NCI-H2107 (cell line): ENCODE results near the gene RAB11A.

ENCODE experiments used
- DNase-seq: peaks from one replicate; lab custom pipeline; 2025; lab: John Stamatoyannopoulos, UW

The RAB11A gene

DNA sequence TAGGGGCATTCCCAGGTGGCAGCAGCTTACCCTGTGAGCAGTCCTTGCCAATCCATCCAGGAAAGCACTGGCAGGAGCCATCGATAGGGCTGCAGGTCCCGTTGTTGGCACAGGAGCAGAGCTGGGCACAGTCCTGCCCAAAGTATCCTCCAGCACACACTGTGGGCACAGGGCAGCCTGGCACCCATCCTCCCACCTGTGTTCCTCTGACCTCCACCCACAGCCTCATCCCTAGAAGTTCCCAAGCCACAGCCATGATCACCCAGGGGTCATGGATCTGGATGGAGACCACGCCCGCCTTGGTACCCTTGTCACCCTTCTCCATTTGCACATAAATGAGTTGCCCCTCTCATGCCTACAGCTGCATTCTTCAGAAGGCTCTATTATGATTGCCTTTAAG, 48.6 kb downstream of the RAB11A start:
- no peak for DNase-seq

- DNase-seq, result no peak
Observed at GRCh38 chr15:65918357-65918920, 49.1 kb downstream of the RAB11A start.

DNA sequence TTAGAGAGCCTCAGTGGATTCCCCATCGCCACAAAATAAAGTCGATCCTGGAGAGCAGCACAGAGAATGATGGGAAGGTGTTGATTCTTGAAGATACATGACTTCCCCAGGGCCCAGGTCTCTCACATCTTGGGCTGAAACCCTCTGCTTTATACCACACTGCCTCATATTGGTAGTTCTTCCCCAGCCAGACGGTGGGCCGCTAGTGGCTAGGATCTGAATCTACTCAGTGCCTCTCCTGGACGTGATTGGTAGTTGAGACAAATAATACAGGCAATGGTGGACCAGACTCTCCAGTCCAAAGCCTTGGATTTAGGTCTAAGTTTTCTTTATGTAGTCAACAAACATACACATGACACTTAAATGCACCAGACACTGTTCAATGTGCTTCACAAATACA, 49.7 kb downstream of the RAB11A start:
- DNase-seq, result no peak

DNA sequence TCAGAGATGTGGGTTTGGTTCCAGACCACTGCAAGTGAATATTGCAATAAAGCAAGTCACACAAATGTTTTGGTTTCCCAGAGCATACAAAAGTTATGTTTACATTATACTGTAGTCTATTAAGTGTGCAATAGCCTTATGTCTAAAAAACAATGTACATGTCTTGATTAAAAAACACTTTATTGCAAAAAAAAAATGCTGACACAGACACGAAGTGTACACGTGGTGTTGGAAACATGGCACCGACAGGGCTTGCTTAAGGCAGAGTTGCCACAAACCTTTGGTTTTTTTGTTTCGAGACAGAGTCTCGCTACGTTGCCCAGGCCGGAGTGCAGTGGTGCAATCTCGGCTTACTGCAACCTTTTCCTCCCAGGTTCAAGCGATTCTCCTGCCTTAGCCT, 50.1 kb downstream of the RAB11A start:
- DNase-seq, result no peak

DNA sequence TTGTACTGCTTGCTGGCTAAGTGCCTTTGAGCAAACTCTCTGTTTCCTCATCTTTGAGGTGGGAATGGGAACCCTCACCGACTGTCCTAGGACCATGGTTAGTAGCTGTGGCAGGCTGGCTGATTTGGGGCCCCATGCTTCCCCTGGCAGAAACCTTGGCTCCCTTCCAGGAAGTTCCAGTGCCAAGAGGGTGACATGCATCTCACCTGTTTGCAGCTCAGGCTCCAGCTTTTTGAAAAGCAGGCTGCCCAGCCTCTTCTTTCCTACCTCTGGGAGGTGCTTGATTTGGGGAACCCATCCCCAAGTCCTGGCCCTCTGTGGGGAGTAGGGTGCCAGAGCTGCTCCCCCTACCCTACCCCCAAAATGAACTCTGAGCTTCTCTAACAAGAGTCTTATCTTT, 50.8 kb downstream of the RAB11A start:
- no peak for DNase-seq

DNA sequence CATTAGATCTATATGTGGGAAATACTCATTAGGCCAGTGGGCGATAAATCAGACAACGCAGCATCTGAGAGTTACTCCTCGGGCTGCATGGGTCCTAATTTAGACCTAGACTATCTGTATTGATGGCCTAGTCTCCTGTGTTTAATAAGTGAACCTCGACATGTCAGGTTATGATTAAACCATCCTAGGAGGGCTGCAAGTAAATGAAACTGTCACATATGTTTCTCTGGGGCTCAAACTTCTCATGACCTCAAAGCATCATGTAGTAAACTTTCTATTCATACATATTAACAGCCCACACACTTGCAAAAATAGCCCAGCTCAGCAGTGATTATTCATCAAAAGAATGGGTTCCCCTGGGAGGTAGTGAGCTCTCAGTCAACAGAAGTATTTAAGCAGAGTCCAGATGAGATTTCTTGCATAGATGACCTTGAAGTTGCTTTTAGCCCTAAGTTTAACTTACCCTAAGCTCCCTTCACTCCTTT, 51.6 kb downstream of the RAB11A start:
- no peak for DNase-seq

DNA sequence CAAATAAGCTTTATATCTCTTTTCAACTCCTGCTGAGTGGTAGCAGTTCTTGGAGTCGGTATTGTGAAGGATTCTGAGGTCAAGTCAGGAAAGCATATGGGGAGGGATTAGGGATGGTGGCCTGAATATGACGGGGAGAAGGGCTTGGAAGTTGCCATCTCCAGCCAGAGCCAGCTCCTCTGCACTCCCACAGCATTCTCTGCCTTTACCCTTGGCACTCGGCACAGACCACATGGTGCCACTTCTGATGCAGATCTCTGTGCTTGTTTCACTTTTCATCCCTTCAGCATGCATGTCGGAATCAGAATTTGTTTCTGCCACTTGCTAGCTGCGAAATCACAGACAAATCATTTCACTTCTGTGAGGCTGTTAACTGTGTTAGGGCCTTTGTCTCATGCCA, 52.5 kb downstream of the RAB11A start:
- no peak for DNase-seq

- no peak for DNase-seq
Observed at GRCh38 chr15:65922621-65923020, 53.3 kb downstream of the RAB11A start.

GRCh38 chr15:65923264-65923663, 54.0 kb downstream of the RAB11A start:
- DNase-seq, result no peak

- no peak for DNase-seq
Observed at GRCh38 chr15:65924004-65924403, 54.7 kb downstream of the RAB11A start.

GRCh38 chr15:65925338-65925737, 56.0 kb downstream of the RAB11A start:
- DNase-seq, result no peak

DNA sequence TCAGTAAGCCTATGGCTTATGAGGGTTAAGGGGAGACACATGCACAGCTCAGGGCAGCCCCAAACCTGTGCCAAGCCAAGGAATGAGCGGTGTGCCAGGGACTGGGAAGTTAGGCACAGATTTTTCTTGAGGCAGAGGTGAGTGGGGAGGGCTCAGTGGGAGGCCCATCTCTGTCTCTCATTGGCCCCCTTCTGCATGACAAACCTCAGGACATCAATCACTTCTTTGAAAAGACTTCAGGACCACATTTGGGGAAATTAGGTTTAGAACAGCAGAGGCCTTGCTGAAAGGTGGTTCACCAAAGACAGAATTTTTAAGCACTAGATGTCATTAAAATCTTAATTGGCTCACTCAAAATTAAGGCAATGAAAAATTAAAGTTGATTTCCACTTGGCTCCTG, 57.2 kb downstream of the RAB11A start:
- no peak for DNase-seq

DNA sequence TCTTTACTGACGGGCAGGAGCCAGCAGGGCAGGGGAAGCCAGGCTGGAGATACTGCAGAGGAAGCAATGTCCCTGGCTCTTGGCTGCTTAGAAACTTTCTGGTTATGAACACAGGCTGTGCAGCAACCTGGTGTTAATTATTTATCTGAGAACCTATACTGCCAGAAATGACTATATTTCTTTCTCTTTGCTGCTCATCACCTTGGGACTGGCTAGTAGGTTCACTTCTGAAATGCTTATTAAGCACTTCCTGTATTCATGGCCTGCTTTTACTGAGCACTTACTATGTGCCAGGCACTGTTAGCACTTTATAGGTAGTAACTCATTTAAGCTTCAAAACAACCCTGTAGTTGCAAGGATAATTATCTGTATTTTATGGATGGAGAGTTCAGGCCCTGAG, 57.6 kb downstream of the RAB11A start:
- DNase-seq, result no peak

DNA sequence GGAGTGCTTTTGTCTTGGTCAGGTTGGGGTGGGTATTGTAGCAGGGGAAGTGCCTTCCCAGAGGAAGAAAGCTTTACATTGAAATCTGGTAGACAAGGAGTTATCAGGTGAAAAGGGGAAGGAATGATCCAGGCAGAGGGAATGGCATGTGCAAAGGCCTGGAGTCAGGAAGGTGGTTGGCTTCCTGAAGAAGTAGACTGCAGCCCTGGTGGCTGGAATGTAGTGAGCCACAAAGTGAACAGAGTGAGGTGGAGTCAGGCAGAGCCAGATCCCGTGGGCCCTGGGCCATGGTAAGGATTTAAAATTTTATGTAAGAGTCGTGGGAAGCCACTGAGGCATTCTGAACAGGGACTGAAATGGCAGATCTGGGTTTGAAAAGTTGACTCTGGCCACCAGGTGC, 58.3 kb downstream of the RAB11A start:
- no peak for DNase-seq

GRCh38 chr15:65929573-65929972, 60.3 kb downstream of the RAB11A start:
- no peak for DNase-seq

DNA sequence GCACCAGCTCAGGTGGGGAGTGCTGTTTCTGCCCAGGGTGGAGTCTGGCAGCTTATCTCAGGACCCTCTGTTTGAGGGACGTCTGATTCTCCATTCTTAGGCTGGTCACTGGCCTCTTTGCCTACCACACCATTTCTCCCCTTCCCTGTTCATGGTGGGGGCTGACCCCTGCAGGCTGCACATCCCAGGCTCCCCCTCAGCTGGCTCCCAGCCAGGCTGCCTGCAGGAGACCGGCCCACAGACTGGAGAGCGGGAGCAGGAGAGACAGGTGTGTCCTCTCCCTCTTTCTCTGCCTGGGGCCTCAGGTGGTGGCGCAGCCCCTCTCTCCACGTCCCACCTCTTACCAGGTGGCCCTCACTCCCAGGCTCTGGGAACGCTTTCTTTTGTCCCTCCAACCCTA, 60.8 kb downstream of the RAB11A start:
- no peak for DNase-seq

GRCh38 chr15:65931221-65931620, 61.9 kb downstream of the RAB11A start:
- no peak for DNase-seq

DNA sequence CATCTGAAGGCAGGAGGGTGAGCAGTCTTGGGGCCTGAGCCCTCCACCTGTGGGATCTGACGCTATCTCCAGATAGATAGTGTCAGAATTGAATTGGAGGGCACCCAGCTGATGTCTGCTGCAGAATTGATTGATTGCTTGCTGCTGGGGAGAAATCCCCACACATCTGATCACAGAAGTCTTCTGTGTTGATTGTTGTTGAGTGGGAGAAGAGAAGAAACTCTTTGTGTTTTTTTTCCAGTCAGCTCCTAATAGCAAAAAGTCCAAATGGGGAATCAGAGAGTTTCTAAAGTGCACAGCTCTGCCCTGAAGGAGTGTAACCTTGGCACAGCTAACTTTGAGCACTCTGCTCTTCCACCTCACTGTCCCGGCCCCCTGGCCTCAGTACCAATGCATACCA, 66.1 kb downstream of the RAB11A start:
- no peak for DNase-seq

GRCh38 chr15:65936282-65936681, 67.0 kb downstream of the RAB11A start:
- DNase-seq, result no peak

- no peak for DNase-seq
Observed at GRCh38 chr15:65937054-65937453, 67.8 kb downstream of the RAB11A start.

DNA sequence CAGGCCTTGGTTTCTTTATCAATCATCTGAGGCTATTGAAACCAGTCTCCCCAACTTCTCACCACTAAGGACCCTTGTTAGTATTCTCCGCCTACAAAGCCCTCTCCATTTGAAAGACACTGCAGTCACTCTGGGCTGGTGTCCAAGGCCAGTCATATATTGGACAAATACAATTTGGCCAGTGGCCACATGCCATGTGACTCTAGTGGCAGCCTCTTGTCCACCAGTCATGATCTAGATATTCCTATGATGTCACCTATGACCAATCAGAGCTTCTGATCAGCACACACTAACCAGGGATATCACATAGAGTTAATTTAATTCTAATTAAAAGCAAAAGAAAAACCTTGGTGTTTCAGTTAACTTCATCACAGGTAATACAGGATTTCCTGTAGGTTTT, 68.2 kb downstream of the RAB11A start:
- DNase-seq, result no peak

DNA sequence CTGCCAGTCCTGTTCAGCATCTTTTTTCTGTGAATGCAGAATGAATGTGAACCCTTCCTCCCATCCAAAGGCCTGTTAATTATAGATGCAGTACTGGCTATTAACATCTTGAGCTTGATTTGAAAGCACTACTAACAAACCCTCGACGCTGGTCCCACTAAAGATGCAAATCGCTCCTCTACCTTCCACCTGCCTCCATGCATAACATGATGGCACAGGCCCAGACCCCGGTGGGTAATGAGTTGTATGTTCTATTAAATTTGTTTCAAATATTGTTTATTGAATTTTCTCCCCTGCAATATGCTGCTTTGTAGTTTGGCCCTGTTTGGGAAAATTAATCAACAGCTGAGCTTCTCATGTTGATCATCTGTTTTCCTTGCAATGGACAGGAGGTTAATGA, 69.3 kb downstream of the RAB11A start:
- no peak for DNase-seq

- DNase-seq, result no peak
Observed at GRCh38 chr15:65939901-65940617, 70.8 kb downstream of the RAB11A start.

DNA sequence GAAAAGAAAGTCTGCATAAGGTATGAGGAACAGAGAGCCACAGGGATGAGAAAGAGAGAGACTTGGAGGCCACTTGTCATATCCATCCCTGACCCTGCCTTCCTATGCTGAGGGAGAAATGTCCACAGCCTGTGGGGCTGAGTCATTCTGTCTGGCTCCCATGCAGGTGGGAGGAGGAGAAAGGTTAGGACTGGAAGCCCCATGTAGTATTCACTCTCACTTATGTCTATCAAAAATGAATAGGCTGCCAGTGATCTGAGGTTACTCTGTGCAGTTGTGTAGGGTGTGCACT, 71.3 kb downstream of the RAB11A start:
- no peak for DNase-seq
